Activated T-helper 1 cell treated with Interleukin-2 at 50 U/mL for 16 hours (primary cell): ENCODE measurements around the gene KISS1R.
A peak's percentile ranks its signal among the peaks of the same experiment; 100 is the strongest.

Experiments used
- DNase-seq: peaks from one replicate; pipeline ENCODE4 v3.0.0-alpha.2; 2020; ENCODE audit warnings: low read depth

KISS1R gene

GRCh38 chr19:924553-925086 is 7.5 kb downstream of the KISS1R start:
- DNase-seq: no peak

- DNase-seq: no peak
Measured at GRCh38 chr19:925087-925525, 8.0 kb downstream of the KISS1R start.

- peak; percentile 61 for DNase-seq
Measured at GRCh38 chr19:925526-926322, 8.6 kb downstream of the KISS1R start, which contains the start of gene ARID3A. Gene ARID3A, plus strand, starts transcription at chr19:926035. Its CDS starts 3,494 bp downstream, at chr19:929529.

GRCh38 chr19:926323-926588 is 9.1 kb downstream of the KISS1R start:
- DNase-seq: no peak

DNA sequence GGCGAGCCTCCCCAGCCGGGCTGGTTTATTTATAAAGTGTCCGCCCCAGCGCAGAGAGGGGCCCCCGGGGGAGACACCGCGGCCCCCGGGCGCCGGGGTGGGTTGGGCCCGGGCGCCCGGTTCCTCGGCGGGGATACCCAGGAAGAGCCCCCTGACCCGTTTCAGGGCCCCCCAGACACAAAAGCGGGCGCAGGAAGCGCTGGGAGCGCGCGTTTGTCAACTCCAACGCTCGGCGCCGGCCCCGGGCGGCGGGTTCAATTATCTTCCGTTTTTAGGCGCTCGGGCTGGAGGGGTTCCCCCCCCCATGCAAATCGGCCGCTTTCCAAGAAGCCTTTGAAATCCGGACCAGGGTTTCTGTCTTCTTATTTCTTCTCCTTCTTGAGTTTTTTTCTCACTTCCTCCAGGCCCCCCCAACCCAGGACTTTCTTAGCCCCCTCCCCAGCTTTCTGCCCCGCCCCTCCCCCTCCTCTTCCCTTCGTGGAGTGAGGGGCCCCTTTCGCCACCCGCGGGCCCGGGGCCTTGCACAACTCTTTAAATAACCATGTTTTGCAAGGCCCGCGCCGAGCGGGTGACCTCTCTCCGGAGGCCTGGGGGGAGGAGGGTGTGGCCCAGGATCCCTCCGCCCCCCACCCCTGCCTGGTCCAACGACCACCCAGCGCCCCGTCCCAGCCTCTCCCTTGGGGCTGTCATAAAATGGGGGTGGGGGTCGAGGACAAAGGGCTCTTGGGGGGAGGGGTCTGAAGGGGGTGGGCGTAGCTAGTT is 9.6 kb downstream of the KISS1R start:
- no peak for DNase-seq

DNA sequence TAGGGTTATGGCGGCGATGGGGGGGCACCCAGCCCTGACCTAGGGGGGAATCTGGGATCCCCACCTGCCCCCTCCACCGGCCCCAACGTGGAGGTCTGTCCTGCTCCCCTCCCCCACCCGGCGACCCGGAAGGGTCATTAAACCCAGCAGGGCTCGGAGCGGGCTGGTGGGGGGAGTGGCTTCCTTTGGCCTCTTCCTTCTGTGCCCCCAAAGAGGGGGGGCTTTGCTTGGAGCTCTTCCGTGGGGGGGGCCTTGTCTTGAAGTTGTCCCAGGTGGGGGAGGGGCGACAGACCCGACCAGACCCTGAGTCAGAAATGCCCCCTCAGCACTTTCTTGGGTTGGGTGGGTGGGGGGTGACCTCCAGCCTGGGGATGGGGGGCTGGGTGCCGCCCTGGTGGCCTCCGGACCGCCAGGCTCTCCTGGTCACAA is 10.2 kb downstream of the KISS1R start:
- no peak for DNase-seq

- no peak for DNase-seq
Measured at GRCh38 chr19:927780-928401, 10.8 kb downstream of the KISS1R start.

- DNase-seq: no peak
Measured at GRCh38 chr19:928471-929202, 11.5 kb downstream of the KISS1R start.

DNA sequence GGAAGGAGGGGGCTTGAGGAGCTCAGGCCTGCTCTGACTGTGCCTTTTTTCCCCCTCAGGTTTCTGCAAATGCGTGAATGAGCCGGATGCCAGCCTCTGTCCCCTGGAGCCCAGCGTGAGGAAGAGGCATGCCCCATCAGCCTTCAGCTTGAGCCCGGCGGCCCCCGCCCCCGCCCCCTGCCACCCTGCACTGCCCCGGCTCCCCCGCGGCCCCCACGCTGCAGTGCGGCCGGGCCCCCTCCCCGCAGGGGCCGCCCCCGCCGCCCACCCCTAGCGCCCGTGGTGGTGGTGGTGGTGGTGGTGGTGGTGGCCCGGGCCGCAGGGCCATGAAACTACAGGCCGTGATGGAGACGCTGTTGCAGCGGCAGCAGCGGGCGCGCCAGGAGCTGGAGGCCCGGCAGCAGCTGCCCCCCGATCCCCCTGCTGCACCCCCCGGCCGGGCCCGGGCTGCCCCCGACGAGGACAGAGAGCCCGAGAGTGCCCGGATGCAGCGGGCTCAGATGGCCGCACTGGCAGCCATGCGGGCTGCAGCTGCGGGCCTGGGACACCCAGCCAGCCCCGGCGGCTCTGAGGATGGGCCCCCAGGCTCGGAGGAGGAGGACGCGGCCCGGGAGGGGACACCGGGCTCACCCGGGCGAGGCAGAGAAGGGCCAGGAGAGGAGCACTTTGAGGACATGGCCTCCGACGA is 12.2 kb downstream of the KISS1R start:
- DNase-seq: no peak

DNA sequence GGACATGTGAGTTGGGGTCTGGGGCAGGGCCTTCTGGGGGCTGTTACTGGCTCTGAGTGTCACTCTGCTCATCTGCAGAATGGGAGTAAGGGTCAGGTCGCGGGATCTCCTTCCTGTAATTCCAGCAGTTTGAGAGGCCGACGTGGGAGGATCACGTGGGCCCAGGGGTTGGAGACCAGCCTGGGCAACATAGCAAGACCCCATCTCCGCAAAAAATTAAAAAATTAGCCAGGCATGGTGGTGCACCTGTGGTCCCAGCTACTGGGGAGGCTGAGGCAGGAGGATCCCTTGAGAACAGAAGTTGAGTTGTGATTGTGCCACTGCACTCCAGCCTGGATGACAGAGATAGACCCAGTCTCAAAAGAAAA is 12.7 kb downstream of the KISS1R start:
- no peak for DNase-seq

GRCh38 chr19:931860-932647 is 14.9 kb downstream of the KISS1R start:
- DNase-seq: no peak

DNA sequence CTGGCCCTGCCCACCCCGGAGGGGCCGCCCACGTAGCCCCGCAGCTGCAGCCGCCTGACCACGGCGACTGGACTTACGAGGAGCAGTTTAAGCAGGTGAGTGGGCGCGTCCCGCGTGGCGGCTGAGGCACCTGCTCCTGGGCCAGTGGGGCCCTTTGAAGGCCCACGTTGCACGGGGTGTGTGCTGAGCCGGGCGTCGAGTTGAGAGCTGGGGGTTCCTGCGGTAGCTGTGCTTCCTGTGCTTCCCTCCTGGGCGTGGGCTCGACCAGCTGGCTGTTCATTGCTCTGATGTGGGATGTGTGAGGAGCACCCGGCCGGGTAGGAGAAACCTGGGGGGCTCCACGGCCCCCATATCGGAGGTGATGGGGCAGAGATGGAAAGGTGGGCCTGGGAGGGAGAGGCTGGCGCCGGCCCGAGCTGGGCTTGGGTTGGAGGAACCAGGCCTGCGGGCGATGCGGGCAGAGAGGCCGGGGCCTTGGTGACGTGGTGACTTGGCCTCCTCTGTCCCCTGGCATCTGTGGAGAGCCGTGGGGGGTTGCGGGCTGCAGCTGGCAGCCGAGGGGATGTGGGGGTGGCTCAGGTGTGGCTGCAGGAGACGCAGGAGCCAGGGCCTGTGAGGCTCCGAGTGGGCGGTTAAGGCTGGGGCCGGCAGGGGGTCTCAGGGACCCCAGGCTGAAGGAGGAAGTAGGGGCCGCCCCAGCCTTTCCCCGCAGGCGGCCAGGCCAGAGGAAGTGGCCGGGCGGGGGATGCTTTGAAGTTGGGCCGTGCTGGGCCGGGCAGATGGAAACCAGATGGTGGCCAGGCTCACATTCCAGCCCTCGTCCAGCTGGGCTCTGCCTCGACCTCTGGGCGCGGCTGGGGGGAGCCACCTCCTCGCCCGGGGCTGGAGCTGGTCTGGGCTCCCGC is 15.8 kb downstream of the KISS1R start:
- DNase-seq: no peak

DNA sequence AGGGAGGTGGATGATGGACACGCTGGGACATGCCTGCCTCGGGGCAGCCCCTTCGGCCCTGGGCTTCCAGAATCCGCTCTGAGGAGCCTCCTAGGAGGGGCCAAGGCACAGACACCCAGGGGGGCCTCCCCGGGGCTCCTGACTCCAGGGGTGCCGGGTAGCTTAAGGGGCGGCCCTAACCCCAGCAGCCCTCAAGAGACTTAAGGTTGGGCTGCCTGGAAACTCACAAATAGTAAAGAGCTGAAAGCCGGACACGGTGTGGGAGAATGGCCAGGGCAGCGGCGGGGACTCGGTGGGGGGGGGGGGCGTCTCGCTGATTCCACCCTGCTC is 16.4 kb downstream of the KISS1R start:
- DNase-seq: no peak

GRCh38 chr19:934197-934840 is 17.2 kb downstream of the KISS1R start:
- DNase-seq: no peak

DNA sequence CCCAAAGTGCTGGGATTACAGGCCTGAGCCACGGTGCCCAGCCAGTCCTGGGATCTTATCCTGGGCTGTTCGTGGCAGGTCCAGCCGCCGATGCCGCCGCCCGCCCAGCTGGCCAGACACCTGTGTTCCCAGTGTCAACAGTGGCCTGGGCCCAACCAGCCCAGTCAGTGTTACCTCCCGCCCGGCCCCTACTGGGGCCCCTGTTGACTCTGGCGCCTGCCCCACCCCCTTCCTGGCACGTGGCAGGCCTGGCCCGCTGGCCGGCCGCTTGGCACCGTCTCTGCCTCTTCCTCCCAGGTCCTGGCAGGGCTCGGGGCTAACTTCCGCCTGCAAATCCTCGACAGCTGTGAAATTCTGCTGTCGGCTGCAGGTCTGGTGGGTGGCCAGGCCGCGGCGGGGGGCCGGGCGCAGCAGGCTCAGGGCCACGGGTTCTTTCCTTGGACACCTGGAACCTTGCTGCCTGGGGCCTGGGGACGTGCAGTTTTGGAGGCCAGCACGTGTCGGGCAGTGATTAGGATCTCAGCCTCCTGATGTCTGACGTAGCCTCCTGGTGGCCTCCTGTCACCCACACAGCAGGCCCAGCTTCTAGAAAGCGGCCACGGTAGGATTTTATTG is 17.8 kb downstream of the KISS1R start:
- DNase-seq: no peak

- no peak for DNase-seq
Measured at GRCh38 chr19:936175-936546, 19.0 kb downstream of the KISS1R start.

- DNase-seq: no peak
Measured at GRCh38 chr19:937259-937694, 20.1 kb downstream of the KISS1R start.

- no peak for DNase-seq
Measured at GRCh38 chr19:938233-938923, 21.2 kb downstream of the KISS1R start.
